Measurements from ENCODE around the gene HEATR3.

HEATR3 gene

DNA sequence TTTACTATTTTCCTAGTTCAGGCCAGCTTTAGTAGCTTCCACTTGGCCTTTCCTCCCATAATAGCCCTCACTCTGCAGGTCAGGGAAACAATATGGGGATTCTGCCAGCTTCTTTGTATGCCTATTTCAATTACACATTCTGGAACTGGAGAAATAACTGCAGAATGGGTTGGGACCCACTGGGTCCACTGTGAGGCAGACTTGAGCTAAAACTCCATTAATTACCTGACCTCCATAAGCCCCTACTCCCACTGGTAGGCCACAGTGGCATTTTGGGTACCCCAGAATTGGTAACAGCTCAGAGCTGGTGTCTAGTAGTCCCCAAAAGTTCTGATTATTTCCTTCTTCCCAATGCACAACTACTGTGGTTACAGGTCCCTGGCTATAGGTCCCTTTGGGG, 70.6 kb downstream of the HEATR3 start:
- TF ChIP-seq, protein P1, sequence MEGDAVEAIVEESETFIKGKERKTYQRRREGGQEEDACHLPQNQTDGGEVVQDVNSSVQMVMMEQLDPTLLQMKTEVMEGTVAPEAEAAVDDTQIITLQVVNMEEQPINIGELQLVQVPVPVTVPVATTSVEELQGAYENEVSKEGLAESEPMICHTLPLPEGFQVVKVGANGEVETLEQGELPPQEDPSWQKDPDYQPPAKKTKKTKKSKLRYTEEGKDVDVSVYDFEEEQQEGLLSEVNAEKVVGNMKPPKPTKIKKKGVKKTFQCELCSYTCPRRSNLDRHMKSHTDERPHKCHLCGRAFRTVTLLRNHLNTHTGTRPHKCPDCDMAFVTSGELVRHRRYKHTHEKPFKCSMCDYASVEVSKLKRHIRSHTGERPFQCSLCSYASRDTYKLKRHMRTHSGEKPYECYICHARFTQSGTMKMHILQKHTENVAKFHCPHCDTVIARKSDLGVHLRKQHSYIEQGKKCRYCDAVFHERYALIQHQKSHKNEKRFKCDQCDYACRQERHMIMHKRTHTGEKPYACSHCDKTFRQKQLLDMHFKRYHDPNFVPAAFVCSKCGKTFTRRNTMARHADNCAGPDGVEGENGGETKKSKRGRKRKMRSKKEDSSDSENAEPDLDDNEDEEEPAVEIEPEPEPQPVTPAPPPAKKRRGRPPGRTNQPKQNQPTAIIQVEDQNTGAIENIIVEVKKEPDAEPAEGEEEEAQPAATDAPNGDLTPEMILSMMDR (IDR thresholded peaks at IDR 0.05; ENCODE audit: low read length), result peak; percentile 40; the same call in 1 of the 2 replicates
- TF ChIP-seq EZH2 (IDR thresholded peaks at IDR 0.05; ENCODE audit: borderline replicate concordance, low read length), result no peak
- no peaks in the 10 kb centered on the region for H3K4me1 ChIP-seq (ENCODE audit: insufficient read depth, low read length, severe bottlenecking)
- no peak overlapping the region for H3K4me2 ChIP-seq (ENCODE audit: low read length)
- H3K9me2 ChIP-seq (ENCODE audit: low read depth, low read length), result no peaks in the 10 kb centered on the region
- no peaks in the 10 kb centered on the region for H3F3A ChIP-seq (ENCODE audit: insufficient read depth, low read length)
- no peaks in the 10 kb centered on the region for H3K27me3 ChIP-seq (ENCODE audit: insufficient read depth, low read length)
- no peak overlapping the region for H3K4me3 ChIP-seq (ENCODE audit: low read depth, low read length, poor library complexity, severe bottlenecking)
- H3K79me2 ChIP-seq (ENCODE audit: insufficient read depth, low read length), result no peaks in the 10 kb centered on the region
- H2AFZ ChIP-seq (ENCODE audit: low read length), result no peak overlapping the region
- no peak overlapping the region for H3K27ac ChIP-seq (ENCODE audit: low read depth, low read length, poor library complexity, severe bottlenecking)
- no peaks in the 10 kb centered on the region for H4K20me1 ChIP-seq (ENCODE audit: insufficient read depth, low read length)
- H3K36me3 ChIP-seq (ENCODE audit: insufficient read depth, low read length), result no peaks in the 10 kb centered on the region
- H3K9ac ChIP-seq (ENCODE audit: low read length), result no peak overlapping the region
- no peaks in the 10 kb centered on the region for H3K9me3 ChIP-seq (ENCODE audit: low read length)

DNA sequence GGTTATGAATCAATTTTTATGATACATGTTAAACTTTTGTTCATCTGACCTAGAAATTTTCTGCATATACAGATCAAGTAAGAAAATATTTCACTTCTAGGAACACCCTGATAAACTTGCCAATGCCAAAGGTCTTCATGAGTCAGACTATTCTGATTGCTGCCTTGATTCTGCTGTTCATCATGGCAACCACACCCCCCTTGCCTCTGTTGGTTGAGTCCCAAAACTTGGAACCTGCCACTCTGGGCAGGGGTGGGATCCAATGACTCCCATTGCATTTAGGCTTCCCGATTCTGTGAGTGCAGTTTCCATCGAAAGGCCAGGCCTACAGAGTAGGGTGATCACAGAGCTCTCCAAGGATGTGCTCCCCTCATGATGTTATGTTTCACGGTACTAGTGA, 71.5 kb downstream of the HEATR3 start:
- no peak overlapping the region for H2AFZ ChIP-seq (ENCODE audit: low read length)
- no peaks in the 10 kb centered on the region for H3K4me1 ChIP-seq (ENCODE audit: insufficient read depth, low read length, severe bottlenecking)
- no peak overlapping the region for H3K4me3 ChIP-seq (ENCODE audit: low read depth, low read length, poor library complexity, severe bottlenecking)
- TF ChIP-seq EZH2 (IDR thresholded peaks at IDR 0.05; ENCODE audit: borderline replicate concordance, low read length), result no peak
- TF ChIP-seq, protein P1 (IDR thresholded peaks at IDR 0.05; ENCODE audit: low read length), result no peak
- no peak overlapping the region for H3K9ac ChIP-seq (ENCODE audit: low read length)
- no peaks in the 10 kb centered on the region for H3K9me2 ChIP-seq (ENCODE audit: low read depth, low read length)
- H3K27ac ChIP-seq (ENCODE audit: low read depth, low read length, poor library complexity, severe bottlenecking), result no peak overlapping the region
- H4K20me1 ChIP-seq (ENCODE audit: insufficient read depth, low read length), result no peaks in the 10 kb centered on the region
- H3F3A ChIP-seq (ENCODE audit: insufficient read depth, low read length), result no peaks in the 10 kb centered on the region
- no peaks in the 10 kb centered on the region for H3K9me3 ChIP-seq (ENCODE audit: low read length)
- no peak overlapping the region for H3K4me2 ChIP-seq (ENCODE audit: low read length)
- H3K36me3 ChIP-seq (ENCODE audit: insufficient read depth, low read length), result no peaks in the 10 kb centered on the region
- H3K79me2 ChIP-seq (ENCODE audit: insufficient read depth, low read length), result no peaks in the 10 kb centered on the region
- no peaks in the 10 kb centered on the region for H3K27me3 ChIP-seq (ENCODE audit: insufficient read depth, low read length)

DNA sequence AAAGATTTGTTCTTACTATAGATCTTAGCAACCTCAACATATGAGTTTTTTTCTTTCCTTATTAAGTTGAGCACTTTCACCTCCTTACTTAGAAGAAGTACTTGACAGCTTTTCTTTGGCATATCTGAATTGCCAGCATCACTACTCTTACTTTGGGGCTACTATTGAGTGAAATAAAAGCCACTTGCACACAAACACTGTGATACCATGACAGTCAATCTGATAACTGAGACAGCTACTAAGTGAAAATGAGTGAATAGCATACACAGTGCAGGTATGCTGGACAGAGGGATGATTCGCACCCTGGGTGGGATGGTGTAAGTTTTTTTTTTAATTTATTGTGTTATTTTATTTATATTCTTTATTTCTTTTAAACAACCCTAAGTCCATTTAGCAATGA, 73.8 kb downstream of the HEATR3 start:
- TF ChIP-seq, protein P1 (IDR thresholded peaks at IDR 0.05; ENCODE audit: low read length), result no peak
- TF ChIP-seq EZH2 (IDR thresholded peaks at IDR 0.05; ENCODE audit: borderline replicate concordance, low read length), result no peak
- no peaks in the 10 kb centered on the region for H3F3A ChIP-seq (ENCODE audit: insufficient read depth, low read length)
- H4K20me1 ChIP-seq (ENCODE audit: insufficient read depth, low read length), result no peaks in the 10 kb centered on the region
- no peak overlapping the region for H3K9ac ChIP-seq (ENCODE audit: low read length)
- no peak overlapping the region for H3K4me3 ChIP-seq (ENCODE audit: low read depth, low read length, poor library complexity, severe bottlenecking)
- H3K36me3 ChIP-seq (ENCODE audit: insufficient read depth, low read length), result no peaks in the 10 kb centered on the region
- no peaks in the 10 kb centered on the region for H3K9me2 ChIP-seq (ENCODE audit: low read depth, low read length)
- H2AFZ ChIP-seq (ENCODE audit: low read length), result no peak overlapping the region
- no peak overlapping the region for H3K27ac ChIP-seq (ENCODE audit: low read depth, low read length, poor library complexity, severe bottlenecking)
- H3K4me1 ChIP-seq (ENCODE audit: insufficient read depth, low read length, severe bottlenecking), result no peaks in the 10 kb centered on the region
- H3K9me3 ChIP-seq (ENCODE audit: low read length), result no peaks in the 10 kb centered on the region
- H3K4me2 ChIP-seq (ENCODE audit: low read length), result no peak overlapping the region
- no peaks in the 10 kb centered on the region for H3K27me3 ChIP-seq (ENCODE audit: insufficient read depth, low read length)
- no peaks in the 10 kb centered on the region for H3K79me2 ChIP-seq (ENCODE audit: insufficient read depth, low read length)
